Myocyte (in vitro differentiated cells): Measurements from ENCODE around the gene DOK3. TPM values are rescaled to one million over a fixed set of nuclear protein-coding genes. Genes with fewer than 3 reads are reported as not detected.
A peak's percentile ranks its signal among the peaks of the same experiment; 100 is the strongest.

ENCODE experiments used
- DNase-seq: peaks from one replicate; pipeline ENCODE4 v3.0.0-alpha.2; 2012; ENCODE audit warnings: low read depth
- total RNA-seq: library from RNA; depleted of rRNA; stranded (reverse); fragments of >200 nt; gene quantifications from 2 replicates; pipeline ENCODE4 v1.2.3, GENCODE V29; 2014

The DOK3 gene
- total RNA-seq, 1 donor from 2014 or later, result 21.7 TPM

DNA sequence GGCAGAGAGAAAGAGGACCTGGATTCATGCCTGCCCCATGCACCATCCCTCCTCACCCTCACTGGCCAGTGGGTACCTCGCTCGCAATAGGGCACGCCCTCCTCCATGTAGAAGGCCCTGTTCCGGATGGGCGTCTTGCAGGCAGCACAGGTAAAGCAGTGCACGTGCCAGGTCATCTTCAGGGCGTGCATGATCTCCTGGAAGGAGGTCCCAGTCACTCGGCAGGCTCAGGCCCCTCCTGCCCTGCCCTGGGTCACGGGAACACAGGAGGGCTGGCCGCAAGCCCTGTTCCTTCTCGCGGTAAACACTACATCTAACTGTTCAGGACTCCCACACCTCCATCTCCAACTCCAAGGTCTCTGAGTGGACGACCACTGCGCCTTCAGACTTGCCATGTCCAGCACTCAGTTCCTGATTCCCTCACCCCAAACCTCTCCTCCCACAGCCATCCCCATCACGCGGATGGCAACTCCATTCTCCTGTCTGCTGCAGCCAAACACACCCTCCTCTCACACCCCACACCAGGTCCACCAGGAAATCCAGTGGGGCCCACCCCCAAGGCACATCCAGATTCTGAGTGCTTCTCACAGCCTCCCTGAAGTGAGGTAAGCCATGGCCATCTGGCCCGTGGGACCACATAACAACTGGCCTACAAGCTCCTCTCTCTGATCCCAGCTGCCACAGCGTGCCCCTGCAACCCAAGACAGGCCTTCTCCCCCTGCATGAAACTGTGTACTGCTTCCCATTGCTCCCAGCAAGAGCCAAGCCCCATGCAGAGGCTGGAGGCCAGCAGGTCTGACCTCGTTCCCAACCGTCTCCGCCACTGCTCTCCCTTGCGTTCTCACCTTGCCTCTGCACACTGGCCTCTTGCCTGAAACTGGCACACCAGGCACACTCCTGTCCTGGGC is 25.4 kb downstream of the DOK3 start:
- DNase-seq, result peak; percentile 88

DNA sequence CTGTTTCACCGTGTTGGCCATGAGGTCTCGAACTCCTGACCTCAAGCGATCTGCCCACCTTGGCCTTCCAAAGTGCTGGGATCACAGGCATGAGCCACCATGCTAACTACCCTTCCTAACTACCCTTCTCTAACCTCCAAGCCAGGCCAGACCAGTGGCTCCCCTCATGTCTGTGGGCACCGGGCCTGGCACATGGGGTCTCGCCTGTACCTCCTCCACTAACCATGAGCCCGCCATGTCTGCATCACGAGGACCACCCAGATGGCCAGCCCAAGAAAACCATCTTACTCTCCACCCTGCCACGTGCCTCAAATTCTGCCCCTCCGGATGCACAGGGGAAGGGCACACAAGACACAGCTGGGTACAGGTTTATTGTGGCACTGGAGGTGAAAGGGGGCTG is 26.6 kb downstream of the DOK3 start:
- no peak for DNase-seq

DNA sequence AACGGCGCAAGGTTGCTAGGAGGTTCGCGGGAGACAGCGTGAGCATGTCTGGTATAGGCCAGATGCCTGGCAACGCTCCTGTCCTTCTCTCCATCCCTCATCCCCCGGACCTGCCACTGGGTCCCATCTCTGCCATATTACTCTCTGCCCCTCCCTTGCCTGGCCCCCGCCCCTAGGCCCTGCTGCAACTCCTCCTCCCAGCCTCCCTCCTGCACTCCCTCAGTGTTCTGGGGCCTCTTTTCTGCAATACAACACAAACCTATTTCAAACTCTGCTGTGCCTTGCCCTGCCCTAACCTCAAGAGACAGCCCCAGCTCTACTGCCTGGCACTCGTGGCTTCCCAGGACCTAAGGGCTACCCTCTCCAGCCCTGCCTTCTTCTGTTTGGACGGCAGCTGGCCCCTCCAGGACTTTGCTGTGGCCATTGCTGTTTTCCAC is 27.2 kb downstream of the DOK3 start:
- peak; percentile 66 for DNase-seq

DNA sequence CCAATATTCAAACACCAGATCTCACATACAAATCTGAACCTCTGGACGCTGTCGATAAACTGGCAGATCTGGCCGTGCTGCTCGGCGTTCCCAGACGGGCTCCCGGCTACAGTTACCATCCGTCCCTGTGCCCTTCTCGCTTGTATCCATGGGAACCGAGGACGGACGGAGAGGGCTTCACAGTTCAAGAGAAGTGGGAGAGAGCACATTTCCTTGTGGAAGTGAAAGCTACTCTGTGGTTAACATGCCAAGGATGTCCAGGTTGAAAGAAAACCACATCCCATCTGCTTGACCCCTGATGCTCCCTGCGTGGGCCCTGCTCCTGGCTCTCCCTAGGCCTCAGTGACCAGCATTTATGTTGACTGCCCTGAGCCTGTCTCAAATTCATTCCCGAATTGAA is 29.9 kb downstream of the DOK3 start:
- DNase-seq, result peak; percentile 87

DNA sequence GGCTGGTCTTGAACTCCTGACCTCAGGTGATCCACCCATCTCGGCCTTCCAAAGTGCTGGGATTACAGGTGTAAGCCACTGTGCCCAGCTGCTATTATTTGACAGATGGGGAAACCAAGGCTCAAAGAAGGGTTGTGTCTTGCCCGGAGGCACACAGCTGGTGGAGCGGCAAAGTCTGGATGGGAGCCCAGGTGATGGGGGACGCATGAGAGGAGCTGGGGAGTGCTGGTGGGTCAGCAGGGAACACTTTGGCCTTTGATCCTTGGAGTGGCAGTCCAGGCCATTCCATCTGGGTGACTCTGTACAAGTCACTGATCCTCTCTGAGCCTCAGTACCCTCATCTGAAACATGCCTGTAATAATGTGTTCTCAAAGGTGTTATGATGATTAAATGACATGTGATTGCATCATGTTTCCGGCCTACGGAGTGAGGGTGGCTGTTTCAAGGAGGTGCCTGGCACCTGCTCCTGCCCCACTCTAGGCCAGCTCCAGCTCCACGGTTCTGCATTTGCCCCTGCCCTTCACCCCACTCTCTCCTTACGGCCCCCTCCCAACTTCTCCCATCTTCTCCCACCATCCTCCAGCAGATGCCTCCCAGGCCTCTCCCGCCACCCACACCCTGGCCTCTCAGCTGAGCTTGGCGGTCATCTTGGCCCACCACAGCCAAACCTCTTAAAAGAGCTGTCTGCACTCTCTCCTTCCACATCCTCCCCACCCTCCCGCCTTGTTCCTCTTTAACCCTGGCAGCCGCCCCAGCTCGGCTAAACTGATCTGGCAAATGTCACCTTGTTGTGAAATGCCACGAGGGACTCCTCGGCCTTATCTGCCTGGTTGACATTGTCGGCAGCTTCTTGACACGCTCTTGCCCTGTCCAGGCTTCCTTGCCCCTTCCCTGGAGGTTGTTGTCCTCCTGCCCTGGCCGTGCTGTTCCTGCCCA is 30.6 kb downstream of the DOK3 start:
- DNase-seq, result peak; percentile 53

DNA sequence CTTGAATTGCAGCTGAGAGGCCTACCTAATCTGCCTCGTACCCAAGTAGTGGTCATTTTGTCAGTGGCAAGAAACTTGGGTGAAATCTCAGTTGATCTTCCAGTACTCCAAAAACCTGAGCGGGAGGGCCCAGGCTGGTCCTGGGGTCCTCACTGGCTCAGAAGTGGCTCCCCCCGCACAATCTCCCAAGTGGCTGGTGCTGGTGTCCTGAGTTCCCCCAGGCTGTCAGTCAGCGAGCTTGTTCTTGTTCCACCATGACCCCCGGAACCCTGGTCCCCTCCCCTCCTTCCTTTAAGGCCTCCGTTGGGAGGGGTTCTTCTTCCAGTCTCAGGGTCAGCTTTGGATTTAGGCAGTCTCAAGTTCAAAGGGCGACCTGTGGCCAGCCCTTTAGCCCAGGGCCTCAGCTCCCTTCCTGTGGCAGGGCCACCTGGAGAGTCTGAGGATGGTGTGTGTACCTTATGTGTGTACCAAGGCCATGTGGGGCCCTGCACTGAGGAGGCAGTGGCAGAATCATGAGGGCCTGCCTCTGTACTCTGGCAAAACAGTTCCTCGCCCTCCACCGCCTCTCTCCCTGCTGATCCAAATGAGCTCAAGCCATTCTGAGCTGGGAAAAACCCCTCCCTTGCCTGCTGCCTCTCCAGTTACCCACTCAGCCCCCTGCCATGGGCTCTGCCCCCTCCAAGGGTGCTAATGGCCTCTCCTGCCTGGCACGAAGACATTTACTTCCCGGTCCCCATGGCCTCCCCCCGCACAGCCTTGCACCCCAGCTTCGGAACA is 31.7 kb downstream of the DOK3 start:
- DNase-seq, result no peak

DNA sequence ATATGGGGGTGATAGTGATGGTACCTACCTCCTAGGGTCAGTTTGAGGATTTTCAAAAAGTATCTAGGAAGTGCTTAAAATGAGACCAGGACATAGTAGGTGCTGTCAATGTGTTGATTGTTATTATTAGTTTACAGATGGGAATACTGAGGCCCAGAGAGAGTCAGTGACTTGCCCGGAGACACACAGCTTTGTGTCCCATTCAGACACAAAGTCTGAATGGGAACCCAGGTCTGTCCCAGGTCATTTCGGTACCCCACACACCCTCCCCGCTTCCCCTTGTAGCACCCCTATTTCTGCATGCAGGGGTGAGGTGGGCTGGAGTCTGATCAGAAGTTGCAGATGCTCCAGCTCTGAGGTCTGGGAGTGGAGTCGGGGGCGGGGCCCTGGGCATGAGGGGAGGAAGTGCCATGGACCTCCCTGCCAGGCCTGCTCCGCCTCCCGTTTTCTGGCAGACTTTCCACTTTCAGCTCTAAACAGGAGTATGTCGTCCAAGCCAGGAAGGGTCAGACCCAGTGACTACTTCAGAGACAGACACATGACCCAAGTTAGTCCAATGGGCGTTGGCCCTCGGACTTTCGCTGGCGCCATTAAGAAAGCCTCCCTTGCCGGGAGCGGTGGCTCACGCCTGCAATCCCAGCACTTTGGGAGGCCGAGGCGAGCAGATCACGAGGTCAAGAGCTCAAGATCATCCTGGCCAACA is 32.9 kb downstream of the DOK3 start:
- no peak for DNase-seq

DNA sequence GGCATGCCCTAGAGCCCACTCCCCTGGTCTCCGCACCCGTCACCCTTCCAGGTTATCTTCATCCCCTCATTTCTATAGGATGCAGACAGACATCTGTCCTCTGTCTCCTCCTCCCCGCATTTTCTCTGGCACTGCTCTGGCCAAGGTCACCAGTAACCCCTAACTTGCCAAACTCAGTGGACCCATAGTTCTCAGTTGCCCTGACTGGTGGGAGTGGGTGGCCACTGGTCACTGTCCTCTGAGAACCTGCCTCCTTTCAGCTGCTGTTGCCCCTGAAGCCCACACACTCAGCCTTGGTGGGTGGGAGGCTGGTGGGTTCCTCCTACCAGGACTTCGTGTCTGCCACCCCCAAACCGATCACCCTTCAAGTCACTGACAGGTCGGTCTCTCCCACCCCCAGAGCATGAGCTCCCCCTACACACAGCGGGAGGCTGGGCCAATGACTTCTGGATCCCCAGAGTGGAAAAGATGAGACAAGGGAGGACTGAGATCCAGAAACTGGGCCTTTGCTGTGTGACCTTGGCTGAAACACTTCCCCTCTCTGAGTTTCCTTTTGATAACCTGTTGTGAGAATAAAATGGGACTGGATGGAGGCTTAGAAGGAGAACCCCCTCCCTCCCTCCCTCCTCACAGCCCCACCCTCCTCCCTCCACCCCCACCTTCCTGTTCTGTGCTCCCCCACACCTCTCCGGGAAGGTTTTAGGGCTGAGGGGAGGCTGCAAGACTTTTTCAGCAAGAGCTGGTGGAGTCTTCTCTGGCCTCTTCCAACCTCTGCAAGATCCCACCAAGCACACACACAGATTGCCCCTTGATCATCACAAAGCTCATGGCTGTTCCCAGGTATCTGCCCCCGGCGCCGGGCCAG is 33.8 kb downstream of the DOK3 start:
- no peak for DNase-seq

DNA sequence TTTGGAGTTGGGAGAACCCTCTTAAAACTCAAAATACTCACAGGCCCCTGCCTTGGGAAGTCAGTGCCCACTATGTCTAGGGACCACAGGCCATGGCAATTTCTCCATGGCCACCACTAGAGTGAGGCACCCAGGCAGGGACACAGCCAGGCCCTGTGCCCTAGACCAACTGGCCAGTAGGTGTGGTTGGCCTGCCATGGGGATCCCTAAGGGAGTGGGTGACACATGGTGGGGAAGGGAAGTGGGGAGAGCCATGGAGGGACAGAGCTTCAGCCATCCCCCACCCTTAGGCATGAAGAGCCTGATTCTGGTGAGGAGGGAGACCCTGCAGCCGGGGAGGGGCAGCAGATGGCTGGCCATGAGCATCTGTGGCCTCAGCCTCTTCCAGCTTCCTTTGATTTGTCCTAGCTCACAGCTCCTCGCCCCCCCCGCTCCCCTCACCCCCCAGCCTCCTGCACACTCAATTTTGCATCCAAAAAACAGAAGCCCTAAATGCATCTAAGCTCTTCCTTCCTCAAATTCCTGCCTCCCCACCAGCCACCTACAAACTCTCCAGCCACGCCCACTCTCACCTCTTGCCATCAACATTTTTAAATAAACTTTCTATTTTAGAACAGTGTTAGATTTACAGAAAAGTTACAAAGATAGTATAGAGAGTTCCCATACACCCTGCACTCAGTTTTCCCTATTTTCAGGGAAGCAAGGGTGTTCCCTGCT is 34.6 kb downstream of the DOK3 start:
- peak; percentile 60 for DNase-seq

DNA sequence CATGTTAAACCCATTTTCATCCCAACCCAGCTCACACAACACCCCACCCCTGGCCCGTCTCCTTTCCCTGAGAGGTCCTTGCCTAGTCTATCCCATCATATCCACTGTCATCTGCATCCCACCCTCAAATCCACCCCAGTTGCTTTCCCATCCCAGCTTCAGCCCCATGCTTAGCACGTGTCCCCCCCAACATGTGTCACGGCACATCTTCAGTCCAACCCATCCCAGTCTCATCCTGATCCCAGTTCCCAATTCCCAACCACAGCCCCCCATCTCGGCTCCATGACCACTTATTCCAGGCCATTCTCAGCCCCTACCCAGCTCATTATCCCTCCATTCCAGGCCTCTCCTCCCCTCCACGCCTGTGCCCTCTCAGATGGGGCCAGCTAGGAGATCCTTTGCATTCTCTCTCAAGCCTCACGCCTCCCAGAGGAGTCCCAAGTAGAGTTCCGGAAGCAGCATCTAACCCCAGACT is 35.6 kb downstream of the DOK3 start:
- DNase-seq, result no peak

DNA sequence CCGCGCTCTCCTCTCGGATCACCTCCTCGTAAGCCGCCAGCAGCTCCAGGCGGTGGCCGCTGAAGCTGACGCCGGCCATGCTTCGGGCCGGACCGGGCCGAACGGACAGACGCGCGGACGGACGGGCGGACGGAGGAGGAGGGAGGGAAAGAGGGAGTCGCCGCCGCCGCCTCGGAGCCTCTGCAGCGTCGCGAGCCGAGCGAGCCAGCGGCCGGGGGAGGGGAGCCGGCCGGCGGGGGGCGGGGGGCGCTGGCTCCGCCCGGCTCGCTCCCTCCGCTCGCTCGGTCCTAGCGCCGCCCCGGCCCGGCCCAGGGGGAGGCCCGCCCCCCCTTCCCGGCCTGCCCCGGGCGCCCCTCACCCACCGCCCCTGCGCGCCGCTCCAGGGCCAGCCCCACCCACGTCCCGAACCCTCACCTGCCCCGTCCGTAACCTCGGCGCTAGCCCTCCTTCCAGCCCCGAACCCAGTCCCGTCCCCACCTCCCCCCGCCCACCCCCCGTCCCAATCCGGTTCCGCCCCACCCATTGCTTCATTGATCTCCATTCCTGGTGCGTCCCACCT is 36.1 kb downstream of the DOK3 start, which contains the start of gene DBN1:
TSS of gene DBN1 (minus strand) at position 192 of the 559 bp plus-strand sequence. CDS start at position 79, 113 bp downstream.
- peak; percentile 75 for DNase-seq

DNA sequence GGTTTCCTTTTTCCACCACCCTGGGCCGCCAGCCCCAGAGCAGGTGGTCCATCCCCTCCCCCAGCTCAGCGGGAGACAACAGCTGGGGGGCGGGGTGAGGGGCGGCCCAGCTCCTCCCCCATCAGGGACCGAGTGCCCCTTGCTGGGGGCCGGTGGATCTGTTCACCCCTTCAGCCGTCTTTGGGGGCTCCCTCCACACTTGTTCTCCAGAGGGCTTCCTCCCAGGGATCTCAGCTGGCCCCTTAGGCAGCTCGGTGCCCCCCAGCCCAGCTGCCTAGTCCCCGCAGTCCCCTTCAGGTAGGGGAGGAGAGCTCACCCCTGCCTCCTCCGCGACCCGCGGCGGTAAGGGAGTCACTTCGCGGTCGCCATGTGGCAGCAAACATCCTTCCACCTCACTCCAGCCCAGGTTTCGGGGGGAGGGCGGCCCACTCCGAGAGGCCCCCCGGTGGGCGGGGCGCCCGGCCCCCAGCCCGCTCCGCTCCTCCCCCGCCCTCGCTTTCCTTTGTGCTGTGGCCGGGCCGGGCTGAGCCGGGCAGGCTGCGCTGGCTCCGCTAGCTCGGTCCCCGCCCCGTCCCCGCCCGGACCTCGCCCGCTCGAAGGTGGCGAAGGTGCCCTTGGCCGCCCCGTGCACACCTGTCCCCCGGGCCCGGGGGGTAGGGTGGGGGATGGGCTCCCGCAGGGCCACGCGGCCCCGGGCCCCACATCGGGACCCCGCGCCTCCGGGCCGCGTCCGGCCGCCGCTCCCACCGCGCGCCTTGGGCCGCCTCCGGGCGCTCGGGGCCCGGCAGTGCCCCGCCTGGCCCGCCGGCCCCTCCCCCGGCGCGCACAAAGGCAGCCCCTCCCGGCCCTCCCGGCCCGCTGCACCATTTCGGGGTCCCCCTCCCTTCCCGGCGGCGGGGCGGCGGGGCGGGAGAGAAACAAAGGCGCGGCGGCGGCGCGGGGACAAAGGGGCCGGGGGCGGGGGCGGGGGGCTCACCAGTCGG is 36.9 kb downstream of the DOK3 start:
- DNase-seq, result peak; percentile 72

DNA sequence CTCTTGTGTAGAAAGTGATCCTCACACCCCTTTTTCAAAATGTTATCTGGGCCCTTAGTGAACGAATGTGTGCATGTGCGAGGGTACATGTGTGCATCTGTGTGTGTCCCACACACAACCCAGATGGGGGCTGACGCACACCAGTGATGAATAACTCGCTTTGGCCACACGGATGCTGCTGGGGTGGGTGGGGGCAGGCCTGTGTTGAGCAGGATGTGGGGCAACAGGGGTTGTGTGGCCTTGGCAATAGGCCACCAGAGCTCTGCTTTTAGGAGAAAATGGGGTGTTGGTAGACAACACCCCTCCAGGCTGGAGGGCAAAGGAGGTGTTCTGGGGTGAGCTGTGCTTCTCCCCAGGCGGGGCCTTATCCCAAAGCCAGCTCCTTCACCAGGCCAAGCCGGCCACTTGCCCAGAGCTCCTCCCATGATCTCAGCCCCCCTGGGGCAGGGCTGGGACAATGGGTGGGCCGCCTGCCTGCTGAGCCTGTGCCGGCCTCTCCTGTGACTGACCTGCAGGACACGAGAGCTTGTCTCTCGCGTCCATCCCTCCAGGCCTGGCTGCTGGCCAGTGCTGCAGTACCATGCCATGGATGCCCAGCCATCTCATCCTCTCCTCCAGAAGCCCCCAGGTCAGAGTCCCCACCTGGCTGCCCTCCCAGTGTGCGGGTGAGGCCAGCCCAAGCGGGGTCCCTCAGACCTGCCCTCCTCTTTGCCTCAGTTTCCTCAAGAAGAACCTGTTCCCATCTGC is 37.8 kb downstream of the DOK3 start:
- no peak for DNase-seq

DNA sequence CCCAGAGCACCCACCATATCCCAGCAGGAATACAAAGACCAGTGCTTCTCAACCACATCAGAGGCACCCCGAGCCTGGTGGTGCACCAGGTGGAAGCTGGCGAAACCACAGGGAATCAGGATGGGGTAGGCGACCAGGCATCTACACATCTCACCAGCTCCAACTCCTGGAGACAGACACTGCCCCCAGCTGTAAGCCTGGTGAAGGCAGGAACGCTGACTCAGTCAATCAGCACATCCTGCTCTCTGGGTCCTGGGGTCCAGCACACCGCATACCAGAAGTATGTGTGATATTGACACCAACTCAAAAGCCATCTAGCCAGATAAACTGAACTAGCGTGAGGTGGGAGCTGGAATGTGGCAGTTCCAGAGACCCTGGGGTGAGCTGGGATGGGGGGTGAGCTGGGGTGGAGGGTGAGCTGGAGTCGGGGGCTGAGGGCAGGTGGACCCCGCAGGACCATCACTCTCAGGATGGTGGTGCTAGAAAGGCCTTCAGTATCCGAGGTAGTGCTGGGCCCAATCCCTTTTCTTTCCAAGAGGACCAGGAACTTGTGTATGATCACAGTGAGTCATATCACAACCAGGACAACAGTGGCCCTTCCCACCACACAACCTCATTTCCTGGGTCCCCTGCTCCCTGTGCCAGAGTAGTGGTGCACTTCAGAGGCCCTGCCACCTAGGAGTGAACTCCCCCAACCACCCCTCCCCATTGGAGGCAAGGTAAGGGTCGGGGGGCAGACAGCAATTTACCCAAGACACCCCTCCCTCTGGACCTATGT is 38.7 kb downstream of the DOK3 start:
- no peak for DNase-seq

DNA sequence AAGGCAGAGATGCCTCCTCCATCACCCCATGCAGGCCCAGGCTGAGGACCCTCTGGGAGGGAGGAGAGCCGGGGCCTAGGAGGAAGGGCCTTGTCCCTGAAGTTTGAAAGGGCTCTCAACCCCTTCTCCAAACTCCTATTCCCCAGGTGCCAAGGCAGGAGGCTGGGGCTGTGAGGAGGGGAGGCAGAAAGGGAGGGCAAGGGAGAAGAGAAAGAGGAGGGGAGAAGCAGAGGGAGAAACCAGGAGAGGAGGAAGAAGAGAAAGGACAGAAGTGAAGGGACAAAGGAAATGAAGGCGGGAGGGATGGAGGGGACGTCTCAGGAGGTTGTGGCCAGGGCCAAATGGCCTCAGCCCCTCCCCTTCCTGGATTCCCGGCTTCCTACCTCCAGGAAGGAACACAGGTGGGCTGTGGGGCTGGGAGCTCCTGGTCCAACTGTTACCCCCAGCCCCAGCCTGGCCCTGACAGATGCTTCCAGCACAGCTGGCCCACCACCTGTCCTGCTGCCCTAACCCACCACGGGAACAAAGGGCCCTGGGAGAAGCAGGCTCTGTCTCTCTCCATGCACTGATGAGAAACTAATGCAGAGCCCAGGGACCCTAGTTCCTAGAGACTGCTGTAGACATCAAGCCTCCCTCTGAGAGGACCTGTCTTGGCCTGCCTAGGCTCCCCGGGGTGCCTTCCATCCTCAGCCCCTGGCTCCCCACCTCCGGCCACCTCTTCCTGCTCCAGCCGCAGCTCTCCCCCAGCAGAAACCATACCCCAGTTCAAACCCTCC is 39.7 kb downstream of the DOK3 start:
- DNase-seq, result no peak
